GM21526 (cell line): Measurements from ENCODE around the gene CBX1.
"Not testable (repeated sequence)": the region's sequence is repeated elsewhere in the genome, so short reads cannot be mapped to it uniquely, and the experiment has no call there.

Source experiments
- ATAC-seq: cut with Tn5 transposase; IDR thresholded peaks from one replicate; pipeline ENCODE4 v1.9.1; 2021; ENCODE audit warnings: moderate library complexity; ENCODE audit not compliant: unreplicated experiment, low FRiP score

The CBX1 gene

DNA sequence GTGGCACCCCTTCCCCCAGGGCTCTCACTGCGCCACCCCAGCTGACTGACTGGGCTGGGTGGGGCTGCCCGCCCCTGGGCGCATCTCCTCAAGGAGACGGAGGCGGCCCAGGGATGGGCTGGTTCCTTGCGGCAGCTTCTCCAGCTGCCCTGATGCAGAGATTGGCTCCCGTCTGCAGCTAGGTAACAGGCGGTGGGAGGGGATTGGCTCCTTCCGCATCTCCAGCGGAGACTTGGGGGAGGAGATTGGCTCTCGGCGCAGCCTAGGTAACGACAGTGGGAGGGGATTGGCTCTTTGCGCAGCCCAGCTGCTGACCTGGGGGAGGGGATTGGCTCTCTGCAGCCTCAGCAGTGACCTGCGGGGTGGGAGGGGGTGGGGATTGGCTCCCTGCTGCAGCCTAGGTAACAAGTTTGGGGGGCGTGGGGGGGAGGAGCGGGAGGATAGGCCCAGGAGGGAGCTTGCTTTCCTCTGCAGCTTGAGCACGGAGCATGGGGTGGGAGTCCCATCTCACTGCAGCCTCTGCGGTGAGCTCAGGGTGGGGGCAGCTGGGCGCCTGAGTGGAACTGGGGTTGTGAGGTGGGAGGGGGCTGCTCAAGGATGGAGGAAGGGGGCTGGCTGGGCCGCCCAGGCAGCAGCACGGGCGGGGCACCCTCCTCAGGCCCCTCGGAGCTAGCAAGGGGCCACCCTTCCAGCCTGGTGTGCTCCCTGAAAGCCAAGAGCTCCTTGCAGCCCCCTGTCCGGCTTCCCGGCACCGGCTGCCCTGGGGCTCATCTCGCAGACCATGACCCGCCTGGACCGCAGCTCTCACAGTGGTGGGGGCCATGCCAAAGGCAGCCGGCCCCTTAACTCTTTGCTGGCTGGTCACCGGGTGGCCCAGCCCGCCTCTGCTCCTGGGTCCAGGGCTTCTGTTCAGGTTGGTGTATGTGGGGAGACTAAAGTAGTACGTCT is 46.8 kb downstream of the CBX1 start:
- ATAC-seq = no peak

DNA sequence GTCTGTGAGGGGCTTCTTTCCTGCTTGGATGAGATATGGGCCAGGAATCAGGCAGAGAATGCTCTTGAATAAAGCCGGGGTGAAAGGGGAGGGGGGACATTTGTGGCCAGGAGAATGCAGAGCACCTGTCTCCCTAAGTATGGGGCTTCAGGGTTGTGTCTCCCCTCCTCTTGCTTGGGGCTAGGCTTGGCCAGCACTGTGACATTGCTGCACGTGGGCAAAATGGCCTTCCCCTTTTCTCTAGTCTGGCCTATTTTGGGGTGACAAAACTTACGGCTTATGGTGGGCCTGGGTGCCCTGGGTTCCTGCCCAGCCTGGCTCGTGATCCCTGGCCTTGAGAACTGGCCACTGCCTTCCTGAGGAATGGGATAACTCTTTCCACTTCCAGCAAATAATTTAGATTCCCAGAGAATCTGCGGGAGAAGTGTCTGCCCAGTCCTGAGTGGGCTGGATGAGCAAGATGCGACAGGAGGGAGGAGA is 47.5 kb downstream of the CBX1 start:
- no peak for ATAC-seq

DNA sequence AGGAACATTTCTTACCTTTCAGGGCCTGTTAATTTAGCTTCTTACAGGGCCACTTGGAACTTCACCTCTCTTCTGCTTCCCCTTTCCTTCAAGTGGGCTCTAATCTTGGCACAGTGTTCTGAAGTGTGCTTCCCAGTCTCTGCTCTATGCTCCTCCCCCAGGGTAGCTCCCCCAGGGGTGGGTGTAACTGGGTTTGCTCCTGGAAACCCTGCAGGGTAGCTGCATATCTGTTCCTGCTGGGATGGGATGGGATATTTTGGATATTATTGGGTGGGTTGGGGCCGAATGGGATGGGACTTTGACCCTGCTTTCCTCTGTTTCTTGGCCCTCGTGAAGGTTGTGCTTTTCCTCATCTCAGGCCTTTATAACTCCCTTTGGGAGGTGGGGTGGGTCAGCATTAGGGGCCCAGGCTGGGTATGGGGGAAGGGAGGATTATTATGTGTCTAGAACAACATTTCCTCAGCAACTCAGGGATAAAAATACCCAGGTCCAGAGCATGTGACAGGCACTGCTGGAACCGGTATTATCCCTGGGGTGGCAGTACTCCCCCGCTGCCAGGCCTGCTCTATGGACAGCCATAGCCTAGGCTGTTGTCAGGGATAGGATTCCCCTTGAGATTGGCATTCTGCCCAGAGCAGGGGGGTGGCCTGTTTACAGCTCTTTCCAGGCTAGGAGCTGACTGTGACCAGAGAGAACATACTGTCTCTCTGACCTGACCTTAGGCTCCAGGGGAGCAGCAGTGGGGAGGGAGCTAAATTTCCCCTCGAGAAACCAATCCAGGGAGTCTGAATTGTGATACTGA is 48.1 kb downstream of the CBX1 start:
- no peak for ATAC-seq

DNA sequence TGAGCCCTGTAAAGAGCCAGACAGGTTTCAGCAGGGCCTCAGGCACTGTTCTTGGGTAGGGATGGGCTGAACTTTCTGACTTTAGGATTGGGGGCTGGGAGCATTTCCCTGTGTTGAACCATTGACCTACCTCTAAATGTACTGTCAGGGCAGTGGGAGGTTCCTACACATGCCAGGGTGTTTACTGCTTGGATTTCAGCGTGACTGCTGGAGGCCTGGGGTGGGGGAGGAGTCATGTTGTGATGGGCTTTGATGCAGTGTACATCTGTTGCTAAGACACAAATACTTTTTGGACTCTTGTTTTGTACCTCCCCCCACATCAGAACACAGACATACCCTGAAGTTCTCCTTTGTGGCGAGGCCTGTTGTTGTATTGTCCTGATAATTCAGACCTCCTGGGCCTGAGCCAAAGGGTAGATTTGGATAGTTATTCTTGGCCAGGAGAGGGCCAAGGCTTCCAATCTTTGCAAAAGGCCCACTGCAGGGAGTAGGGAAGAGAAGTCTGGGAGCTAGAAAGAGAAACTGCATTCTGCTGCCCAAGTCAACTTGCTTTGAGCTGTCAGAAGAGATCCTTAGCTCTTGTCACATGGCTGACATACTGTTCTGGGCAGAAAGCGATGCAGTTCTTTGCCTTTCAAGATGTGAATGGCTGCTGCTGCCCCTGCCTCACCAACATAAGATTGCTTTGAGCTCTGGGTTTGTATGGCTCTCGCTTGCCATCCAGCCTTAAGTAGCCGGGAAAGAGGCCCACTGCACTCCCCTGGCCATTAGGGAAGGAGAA is 49.4 kb downstream of the CBX1 start:
- no peak for ATAC-seq

DNA sequence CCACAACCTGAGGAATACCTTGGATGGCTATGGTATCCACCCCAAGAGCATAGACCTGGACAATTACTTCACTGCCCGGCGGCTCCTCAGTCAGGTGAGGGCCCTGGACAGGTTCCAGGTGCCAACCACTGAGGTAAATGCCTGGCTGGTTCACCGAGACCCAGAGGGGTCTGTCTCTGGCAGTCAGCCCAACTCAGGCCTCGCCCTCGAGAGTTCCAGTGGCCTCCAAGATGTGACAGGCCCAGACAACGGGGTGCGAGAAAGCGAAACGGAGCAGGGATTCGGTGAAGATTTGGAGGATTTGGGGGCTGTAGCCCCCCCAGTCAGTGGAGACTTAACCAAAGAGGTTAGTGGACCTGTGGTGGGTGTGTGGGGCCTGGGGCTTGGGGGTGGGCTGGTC is 50.0 kb downstream of the CBX1 start:
- ATAC-seq = no peak

DNA sequence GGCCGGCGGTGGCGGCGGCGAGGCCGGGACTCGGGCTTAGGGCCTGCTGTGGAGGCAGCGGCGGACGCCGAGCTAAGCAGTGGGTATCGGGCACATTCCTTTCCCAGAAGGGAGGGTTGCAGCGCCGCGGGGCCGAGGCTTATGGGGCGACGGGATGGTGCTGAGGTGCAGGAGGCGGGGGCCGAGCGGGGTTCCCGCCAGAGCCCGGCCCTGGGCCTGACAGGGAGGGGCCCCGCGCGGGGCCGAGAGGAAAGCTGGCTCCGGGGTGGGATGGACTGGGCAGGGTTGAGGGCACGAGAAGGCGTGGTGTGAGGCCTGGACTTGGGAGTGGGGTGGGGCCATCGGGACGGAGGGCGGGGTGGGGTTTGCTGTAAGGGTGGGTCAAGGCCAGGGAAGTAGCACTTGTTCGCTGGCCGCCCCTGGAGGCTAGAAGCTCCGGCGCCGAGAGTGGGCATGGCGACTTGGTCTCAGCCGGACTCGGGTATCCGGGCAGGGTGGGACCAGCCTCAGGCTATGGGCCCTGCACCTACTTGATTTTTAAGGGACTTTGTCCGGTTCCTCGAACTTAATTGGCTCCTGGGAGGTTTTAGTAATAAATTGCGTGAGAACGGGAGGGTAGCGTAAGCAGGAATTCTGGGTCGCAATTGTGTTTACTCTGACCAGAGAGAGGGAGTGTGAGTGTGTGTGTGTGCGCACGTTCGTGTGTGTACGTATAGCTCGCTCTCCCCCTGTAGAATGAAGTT is 52.7 kb downstream of the CBX1 start:
- ATAC-seq = peak; percentile 22

DNA sequence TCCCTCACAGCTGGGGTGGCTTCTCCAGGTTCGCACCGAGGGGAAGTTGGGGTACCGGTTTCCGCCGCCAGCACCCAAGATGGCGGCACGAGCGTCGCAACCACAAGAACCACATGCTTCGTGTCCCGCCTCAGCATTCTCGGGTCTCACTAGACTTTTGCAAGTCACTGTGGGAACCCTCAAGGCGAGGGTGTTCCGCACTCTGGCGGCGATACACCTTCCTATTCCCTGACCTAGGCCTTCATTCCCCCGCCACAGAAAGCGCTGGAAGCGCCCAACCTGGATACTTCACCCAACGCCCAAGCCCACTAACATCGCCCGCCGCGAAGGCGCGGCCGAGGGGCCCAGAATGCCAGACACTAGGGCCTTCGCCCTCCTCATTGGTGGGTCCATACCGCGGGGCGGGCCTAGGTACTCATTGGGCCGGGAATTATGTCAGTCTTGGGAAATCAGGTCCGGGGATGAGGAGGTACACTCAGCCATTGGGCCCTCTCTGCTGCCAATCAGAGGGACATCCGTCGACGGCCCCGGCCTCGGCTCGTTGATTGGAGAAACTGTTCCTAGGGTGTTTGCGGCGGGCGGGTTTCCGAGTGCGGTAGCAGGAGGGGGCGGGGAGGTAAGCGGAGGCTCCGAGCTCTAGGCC is 53.4 kb downstream of the CBX1 start, which contains the start of gene NFE2L1:
NFE2L1 (plus strand) TSS at position 619 of the 643 bp plus-strand sequence. CDS start 2,760 bp downstream, outside the sequence.
- peak; percentile 82 for ATAC-seq

DNA sequence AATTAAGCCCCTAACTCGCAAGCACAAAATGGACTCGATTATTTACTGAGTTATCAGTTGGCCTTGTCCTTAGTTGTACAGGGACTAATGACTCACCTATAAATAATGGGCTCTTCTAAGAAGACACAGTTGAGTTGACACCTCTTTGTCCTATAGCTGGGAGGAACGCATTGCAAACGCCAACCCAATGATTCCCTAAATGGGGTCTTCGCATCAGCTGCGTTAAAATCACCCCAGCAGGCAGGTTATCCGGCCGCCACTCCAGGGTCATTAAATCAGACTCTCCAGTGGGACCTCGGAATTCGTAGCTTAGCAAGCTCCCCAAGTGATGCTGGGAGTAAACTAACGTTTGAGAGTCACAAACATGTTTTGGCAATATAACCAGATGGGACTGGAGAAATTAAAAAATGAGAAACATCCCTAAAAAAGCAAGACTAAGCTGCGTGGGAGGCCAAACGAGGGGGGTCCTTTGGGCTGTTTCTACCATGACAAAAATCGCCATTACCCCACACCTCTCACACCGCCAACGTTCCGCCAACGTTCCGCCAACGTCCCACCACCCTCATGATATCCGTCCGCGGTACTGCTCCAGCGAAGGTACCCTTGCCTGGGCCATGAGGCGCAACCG is 54.1 kb downstream of the CBX1 start:
- ATAC-seq = no peak

DNA sequence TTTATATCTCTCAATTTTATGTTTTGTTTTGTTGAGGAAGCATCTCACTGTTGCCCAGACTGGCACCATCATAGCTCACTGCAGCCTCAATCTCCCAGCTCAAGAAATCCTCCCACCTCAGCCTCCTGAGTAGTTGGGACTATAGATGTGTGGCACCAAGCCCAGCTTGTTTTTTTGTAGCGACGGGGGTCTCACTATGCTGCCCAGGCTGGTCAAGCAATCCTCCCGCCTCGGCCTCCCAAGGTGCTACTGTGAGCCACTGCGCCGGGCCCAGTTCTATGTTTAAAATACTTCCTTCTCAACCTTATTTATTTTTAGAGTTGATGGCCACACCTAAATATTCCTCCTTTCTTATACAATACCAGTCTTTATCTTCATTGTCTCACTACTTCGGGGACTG is 55.0 kb downstream of the CBX1 start:
- ATAC-seq = no peak

DNA sequence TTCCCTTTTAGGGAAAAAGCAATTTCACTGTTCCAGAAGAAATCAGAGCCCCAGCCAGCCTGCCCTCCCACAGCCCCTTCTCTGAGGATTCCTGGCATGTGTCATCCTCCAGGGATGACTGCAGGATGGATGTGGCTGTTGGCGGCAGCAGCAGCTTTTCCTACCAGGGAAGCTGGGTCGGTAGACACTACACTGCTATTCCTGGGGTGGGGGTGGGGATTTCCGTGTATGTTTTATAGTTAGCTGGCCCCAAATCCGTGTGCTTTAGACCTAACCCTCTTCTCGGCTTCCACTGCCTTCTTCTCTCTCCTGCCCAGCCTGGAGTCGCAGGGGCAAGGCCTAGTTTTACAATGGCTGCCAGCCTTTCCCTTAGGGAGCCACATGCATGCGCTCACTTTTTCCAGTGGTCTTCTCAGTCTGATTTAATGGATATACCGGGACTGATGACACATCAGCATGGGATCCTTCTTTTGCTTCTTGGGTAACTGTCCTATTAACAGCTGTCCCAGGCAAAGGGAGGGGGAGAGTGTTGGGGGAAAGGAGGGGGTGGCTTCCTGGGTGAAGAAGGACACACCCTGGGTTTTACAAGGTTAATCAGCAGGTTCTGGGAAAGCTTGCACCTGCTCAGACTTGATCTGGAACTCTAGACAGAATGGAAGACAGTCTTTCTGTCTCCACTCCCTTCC is 55.8 kb downstream of the CBX1 start:
- no peak for ATAC-seq

DNA sequence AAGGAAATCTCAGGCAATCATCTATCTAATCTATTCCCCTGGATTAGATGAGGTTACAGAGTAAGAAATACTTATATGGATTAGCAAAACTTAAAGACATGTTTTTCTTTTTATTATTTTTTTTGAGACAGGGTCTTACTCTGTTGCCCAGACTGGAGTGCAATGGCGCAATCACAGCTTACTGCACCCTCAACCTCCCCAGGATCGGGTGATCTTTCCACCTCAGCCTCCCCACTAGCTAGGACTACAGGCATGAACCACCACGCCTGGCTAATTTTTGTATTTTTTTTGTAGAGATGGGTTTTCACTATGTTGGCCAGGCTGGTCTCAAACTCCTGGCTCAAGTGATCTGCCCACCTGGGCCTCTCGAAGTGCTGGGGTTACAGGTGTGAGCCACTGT is 56.4 kb downstream of the CBX1 start:
- ATAC-seq = no peak

DNA sequence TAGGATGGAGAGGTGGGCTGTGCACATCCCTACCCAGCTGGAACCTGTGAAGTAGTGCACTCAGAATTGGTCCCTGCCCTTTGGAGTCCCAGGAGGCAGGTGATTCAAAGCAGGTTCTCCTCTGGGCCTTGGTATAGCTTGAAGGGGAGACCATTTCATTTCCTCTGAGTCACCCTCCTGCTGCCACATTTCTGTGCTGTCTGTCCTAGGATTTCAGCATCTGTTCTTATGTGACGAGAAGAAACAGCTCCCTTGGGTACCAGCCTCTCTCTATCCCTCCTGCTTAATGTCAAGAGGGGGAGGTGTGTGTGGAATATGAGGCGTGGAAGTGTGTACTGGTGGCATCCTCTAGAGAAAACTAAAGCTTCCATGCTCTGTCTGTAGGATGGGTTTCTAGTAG is 58.1 kb downstream of the CBX1 start:
- ATAC-seq = no peak

DNA sequence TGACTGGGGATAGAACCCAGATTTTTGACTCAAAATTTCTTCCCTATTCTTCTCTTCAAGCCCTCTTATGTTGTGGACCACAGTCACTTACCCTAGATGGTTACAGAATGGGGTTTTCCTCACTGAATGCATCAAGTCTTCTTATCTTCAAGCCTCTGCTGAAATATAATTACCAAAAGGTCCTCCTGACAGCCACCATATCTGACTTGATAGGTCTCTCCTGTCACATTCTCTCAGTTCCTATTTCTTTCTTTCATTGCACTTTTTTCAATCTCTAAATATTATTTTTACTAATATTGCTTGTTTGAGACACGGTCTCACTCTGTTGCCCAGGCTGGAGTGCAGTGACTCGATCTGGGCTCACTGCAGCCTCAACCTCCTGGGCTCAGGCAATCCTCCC is 62.6 kb downstream of the CBX1 start:
- no peak for ATAC-seq

DNA sequence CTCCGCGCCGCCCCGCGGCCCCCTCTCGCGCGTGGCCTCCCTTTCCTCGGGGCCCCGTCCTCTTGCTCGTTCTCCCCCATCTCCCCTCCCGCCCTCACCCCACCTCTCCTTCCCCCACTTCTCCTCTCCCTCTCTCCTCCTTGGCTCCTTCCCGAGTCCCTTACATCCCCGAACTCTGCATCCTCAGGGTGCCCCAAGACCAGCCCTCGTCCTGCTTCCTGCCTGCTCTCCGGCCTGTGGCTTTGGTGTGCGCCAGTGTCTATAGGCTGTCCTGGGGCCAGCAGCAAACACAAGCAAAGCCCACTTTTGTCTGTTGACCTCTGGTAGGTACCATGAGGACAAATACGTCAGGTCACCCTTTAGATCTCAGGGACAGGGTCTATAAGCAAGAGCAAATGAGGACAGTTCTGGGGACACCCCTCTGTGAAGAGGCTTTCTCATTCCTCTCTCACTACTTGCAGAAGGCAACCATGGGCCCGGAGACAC is 63.4 kb downstream of the CBX1 start:
- no peak for ATAC-seq

DNA sequence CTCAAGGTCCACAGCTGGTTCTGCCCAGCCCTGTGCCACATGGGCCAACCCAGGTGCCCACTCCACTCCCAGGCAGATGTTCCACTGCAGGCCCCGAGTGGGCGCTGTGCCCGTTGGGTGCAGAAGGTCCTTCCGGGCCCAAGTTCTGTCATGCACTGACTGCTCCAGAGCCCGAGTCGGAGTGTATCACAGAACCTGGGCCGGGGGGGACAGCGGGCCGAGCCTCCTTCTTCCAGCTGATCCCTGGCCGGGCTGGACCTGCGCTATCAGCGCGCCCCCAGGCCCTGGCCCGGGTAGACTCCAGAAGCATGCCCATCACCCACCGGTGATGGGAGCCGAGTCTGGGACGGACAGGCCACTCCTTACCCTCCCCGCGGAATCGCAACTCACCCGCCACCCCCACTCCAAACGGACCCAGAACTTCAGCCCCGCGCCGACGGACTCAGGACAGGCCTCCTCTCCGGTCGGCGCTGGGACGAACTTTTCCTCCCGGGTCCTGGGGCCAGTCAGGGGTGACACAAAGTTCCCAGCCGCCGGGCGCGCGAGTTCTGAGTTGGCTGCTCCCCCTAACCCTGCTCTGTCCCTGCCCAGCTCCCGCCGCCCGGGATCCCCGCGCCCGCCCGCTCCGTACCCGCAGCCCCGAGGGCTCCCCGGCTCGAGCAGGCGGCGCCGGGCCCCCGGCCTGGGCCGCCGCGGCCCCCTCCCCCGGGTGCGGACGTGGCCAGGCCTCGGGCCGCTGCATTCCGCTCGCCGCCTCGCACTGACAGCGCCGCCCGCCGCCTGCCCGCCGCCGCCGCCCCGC is 64.0 kb downstream of the CBX1 start, which contains the start of gene COPZ2:
COPZ2 (minus strand) TSS at position 762 of the 802 bp plus-strand sequence; CDS start at position 742, 20 bp downstream.
- no peak for ATAC-seq

DNA sequence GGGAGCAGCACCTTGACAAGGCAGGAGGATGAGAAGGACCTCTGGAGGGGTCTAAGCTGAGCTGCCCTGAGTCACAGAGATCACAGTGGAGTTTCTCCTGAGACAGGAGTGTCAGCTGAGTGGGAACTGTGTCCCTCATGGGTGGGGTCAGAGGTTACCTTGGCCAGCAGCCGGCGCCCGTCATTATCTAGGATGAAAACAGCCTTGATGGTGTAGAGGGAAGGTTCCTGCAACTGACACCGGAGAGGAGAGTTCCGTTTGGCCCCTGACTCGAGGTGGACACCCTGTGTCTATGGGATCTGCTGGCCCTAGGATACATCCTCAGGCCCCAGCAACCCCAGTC is 64.6 kb downstream of the CBX1 start:
- no peak for ATAC-seq

DNA sequence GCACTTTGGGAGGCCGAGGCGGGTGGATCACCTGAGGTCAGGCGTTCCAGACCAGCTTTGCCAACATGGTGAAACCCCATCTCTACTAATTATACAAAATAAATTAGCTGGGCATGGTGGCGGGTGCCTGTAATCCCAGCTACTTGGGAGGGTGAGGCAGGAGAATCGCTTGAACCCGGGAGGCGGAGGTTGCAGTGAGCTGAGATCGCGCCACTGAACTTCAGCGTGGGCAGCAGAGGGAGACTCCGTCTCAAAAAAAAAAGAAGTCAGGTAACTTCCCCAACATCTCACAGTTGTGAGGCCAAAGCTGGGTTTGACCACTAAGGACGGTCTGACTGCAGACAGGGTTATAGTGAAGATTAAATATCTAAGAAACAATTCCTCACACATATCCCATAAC is 66.5 kb downstream of the CBX1 start:
- not testable (repeated sequence) for ATAC-seq
